Stimulated activated CD4-positive, alpha-beta T cell treated with anti-CD3 and anti-CD28 coated beads, TNF-alpha, amount 100 ng/mL, for 1 hour (primary cell): ENCODE data around the gene DPP6.

ENCODE experiments used
- DNase-seq, 3 donors: peaks; one replicate each; pipeline ENCODE4 v3.0.0-alpha.2; 2020; ENCODE audit warnings: low read depth in 3 of 3, low spot score in 1 of 3

Gene DPP6

GRCh38 chr7:154231732-154232131, 179.5 kb downstream of the DPP6 start:
- no peak for DNase-seq

- DNase-seq: no peak
Observed at GRCh38 chr7:154232700-154233099, 180.5 kb downstream of the DPP6 start.

- no peak for DNase-seq
Observed at GRCh38 chr7:154241988-154242387, 189.8 kb downstream of the DPP6 start.

DNA sequence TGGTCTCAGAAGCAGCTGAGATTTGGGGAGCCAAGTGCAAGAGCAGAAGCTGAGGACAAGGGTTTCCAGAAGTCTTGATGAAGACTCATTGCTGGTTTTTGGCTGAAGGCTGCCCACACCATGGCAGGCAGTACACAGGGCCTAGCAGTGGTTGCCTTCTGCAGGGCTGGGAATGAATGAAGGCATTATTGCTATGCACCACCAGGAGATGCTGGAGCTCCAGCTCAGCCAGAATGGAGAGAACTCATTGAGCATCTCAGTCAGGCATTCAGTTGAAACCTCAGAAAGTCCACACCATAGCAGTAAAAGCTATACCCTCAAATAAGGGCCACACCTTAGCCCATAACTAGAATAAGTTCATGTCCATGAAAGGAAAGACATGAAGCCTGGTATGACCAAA, 190.5 kb downstream of the DPP6 start:
- no peak for DNase-seq

GRCh38 chr7:154252046-154252445, 199.8 kb downstream of the DPP6 start:
- DNase-seq: no peak

GRCh38 chr7:154253810-154254209, 201.6 kb downstream of the DPP6 start:
- no peak for DNase-seq

- DNase-seq: no peak
Observed at GRCh38 chr7:154255324-154255723, 203.1 kb downstream of the DPP6 start.

GRCh38 chr7:154256150-154256549, 204.0 kb downstream of the DPP6 start:
- no peak for DNase-seq

GRCh38 chr7:154259396-154259795, 207.2 kb downstream of the DPP6 start:
- no peak for DNase-seq

DNA sequence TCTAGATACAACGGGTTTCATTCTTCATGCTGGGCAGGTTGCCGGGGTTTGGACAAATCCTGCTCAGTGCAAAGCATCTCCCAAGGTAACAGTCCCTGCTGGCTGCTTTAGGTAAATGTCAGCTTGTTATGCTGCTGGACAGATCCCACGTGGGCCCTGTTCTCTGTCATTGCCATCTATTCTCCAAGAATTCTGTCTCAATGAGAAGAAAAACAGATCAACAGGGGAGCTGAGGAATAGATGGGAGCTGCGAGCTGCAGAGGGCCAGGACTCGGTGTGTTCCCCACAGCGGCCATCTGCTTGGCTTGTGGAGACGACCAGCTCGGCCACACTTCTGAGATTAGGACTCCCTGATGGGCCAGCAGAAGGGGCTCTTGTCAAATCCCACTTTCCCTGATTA, 235.2 kb downstream of the DPP6 start:
- DNase-seq: no peak

DNA sequence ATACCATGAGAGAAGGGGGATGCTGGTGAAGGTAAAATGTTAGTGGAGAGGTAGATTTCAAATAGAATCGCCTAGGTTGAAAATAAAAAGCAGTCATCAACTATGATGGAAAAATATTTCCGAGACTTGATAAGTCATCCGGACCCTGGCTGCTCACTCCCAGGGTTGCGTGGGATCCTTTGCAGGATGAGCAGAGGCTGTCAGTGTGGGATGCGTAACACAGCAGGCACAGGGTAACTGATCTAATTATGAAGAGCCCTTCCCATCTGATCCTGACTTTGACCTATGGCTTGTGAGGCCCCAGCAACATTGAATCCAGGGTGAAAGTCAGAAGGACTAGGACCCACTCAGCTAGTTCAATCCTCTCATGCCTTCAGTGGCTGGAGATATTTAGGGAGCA, 236.9 kb downstream of the DPP6 start:
- no peak for DNase-seq

DNA sequence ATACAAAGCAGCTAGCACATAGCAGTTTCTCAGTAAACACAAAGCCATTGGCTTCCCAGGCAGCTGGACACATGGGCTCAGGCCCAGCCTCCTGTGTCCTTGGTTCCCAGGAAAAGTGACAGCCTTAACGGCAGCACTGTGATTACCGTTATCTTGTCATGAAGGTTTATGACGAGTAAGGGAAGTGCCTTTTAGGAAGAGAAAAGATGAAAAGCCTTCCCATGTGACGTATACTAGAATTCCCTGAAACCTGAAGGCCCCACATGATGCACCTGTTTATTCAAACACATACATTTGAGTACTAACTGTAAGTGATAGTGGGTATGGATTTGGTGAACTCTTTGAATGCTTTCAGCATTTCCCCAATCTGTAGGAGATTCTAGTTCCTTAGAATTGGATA, 244.2 kb downstream of the DPP6 start:
- DNase-seq: no peak

GRCh38 chr7:154299736-154300135, 247.5 kb downstream of the DPP6 start:
- DNase-seq: no peak

- no peak for DNase-seq
Observed at GRCh38 chr7:154302380-154302779, 250.2 kb downstream of the DPP6 start.

GRCh38 chr7:154304231-154304630, 252.0 kb downstream of the DPP6 start:
- DNase-seq: no peak

DNA sequence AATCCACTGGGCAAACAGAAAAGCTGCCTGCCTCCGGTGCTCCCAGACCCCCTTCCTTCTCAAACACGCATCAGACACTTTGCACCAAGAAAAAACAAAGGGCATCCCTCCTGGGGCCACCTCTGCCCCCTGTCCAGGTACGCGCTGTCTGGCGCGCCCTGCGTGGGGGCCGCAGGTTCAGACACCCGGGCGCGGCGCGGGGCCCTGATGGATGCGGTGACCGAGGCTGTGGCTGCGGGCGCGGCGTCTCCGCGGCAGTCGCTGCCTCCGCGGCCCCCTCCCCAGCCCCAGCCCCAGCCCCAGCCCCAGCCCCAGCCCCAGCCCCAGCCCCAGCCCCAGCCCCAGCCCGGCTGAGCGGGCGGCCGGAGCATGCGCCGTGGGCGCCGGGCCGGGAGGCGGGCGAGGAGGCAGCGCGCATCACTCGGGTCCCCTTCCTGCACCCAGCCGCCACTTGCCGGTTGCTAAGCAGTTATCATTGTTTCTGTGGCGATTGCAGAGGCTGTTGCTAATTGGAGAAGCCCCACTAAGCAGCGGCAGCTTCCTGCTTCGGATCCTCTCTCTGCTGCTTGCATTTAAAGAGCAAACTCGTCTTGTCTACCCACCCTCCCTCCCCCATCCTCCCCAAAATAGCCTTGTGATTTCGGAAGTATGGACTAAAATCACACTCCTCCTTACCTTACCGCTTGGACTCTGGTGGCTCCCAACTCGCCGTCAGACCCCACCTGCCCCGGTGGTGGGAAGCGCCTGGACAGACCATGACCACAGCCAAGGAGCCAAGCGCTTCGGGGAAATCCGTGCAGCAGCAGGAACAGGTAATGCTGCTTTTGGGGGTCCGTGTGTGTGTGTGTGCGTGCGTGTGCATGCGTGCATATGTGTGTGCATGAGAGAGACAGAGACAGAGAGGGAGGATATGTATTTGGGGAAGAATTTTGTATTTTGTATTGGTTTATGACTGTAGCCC, 252.8 kb downstream of the DPP6 start:
- no peak for DNase-seq

GRCh38 chr7:154306036-154306435, 253.8 kb downstream of the DPP6 start:
- DNase-seq: no peak

DNA sequence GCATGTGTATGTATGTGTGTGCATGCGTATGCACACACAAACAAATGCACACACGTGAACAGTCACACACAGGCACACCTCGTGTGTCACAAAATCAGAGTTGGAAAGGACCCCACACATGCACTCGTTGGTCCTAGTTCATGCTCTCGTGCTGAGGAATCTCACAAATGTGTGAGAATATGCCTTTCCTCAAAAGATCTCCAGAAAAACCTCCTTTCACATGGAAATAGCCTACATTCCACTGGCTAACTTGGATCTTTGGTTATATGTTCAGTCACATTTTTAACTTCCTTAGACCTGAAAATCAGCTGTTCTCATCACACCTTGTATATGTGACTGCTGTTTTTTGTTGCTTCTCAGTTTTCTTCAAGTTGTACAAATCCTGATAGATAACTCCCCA, 256.7 kb downstream of the DPP6 start:
- DNase-seq: no peak

- DNase-seq: no peak
Observed at GRCh38 chr7:154310114-154310513, 257.9 kb downstream of the DPP6 start.

GRCh38 chr7:154324196-154324595, 272.0 kb downstream of the DPP6 start:
- DNase-seq: no peak

DNA sequence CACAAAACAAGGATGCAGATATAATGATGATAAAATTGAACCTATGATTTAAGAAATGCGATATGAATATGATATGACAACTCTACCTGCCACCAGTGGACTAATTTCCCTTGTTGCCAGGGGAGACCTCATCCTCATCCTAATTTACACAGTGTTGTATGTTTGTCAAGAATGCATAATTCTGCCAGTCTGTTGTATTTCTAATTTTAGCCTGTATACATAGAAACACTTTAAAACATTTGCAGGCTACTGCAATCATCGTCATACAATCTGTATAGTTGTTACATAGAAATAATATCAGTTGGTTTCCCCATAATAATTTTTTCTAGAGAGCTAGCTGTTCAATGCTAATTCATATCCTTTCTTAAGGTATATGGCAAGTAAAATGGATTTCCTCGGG, 274.2 kb downstream of the DPP6 start:
- no peak for DNase-seq

DNA sequence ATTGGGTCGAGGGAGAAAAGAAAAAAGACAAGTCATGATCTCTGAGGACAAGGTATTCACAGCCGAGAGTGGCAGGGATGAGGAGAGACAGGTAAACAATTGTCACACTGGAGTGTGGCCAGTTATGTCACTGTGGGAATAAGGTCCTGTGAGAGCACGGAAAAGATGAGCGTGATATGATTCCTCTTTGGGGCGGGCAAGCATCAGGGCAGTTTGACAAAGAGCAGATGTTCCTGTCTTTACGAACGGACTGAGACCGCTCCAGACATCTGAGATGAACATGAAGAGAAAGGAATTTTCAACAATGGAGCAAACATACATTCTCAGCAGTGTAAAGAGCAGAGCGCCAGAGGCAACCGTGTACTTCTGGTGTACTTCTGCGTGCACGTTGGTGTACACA, 278.1 kb downstream of the DPP6 start:
- no peak for DNase-seq
